Measurements from ENCODE around the gene KCNQ5.

DNA sequence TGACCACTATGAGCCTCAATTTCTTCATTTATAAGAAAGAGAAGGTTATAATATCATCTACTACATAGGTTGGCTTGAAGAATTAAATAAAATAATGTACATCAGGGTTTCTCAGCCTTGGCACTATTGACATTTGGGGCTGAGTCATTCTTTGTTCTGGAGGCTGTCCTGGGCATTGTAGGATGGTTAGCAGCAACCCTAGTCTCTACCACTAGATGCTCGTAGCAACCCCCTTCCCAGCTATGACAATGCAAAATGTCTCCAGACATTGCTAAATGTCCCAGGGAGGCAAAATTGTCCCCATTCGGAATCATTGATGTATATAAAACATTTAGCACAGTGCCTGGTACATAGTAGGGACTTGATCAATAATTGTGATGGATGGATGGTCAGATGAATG is 451.4 kb downstream of the KCNQ5 start:
- TF ChIP-seq CTCF (IDR thresholded peaks at IDR 0.05; ENCODE audit: low read depth, low read length, poor library complexity, severe bottlenecking) (no peak), EZH2phosphoT487 (IDR thresholded peaks at IDR 0.05; ENCODE audit: borderline replicate concordance, low read length) (no peak)

All from DOHH2 (cell line).